ENCODE data around the gene VPS72. TPM values are rescaled to one million over a fixed set of nuclear protein-coding genes. Genes with fewer than 3 reads are reported as not detected.
A peak's percentile ranks its signal among the peaks of the same experiment; 100 is the strongest.
"Not testable (repeated sequence)": the region's sequence is repeated elsewhere in the genome, so short reads cannot be mapped to it uniquely, and the experiment has no call there.

VPS72 gene
- total RNA-seq, 6 donors from 2014 or later = 19.0 to 54.3 (median 25.5) TPM

DNA sequence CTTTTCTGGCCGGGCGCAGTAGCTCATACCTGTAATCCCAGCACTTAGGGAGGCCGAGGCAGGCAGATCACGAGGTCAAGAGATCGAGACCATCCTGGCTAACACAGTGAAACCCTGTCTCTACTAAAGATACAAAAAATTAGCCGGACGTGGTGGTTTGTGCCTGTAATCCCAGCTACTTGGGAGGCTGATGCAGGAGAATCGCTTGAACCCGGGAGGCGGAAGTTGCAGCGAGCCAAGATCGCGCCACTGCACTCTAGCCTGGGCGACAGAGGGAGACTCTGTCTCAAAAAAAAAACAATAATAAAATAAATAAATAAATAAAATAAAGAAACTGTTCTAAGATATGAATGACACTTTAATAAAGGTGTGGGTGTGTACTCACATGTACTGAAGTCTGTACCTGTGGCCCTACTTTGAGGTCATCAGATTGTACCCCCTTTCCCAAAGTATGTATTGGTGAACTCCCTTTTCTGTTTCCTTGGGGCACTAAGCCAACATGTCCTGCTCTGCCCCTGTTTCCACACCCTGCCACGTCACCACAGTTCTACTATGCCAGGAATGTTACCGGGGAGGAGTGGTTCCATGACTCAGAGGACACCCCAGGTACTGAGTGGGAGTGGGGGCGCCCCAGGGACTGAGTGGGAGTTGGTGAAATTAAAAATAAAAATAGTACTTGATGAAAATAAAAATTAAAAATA, 5.0 kb upstream of the VPS72 start:
- ATAC-seq (ENCODE audit: low FRiP score in 2 of 2) (peak; percentile 46 to 65), DNase-seq (peak in 1 of 2 donors; percentile 85)
- TF ChIP-seq POLR2AphosphoS5 (IDR thresholded peaks at IDR 0.05) (peak; percentile 61 to 72), EP300 (IDR thresholded peaks at IDR 0.05) (peak in 2 of 4 donors; percentile 42 to 83)
- H3K27me3 ChIP-seq, H3K9me3 ChIP-seq, H3K36me3 ChIP-seq: not testable (repeated sequence)
- Histone ChIP-seq H3K27ac (peak overlapping the region; percentile 69 to 77 (median 76)), H3K4me1 (peaks cover 12 to 37% (median 23%) of the 10 kb centered on the region in 4 donors), H3K4me3 (peak overlapping the region in 2 of 4 donors; percentile 14 to 25)
- 71 to 72% methylated on average over 17 of the region's 17 CpGs for WGBS, 2 donors

DNA sequence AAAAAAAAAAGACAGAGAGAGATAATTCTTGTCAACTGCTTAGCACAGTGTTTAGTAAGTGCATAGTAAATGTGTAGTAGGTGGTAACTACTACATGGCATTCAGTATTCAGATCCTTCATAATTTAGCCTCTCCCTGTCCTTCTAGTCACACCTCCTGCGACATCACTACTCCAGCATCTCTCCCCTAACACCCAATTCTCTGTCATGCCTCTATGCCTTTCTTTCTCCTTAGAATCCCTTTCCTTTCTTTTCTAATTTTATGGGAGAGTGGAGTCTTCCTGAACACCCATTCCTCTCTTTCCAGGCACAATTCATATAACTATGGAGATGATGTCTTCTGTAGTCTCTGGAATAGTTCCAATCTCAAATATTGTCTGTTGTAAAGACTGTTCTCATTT, 3.9 kb upstream of the VPS72 start:
- DNase-seq = no peak
- peaks cover 12 to 35% (median 20%) of the 10 kb centered on the region in 4 donors for H3K4me1 ChIP-seq
- ATAC-seq (ENCODE audit: low FRiP score in 2 of 2) = no peak
- H3K9me3 ChIP-seq = no peaks in the 10 kb centered on the region
- H3K27me3 ChIP-seq = no peaks in the 10 kb centered on the region
- H3K36me3 ChIP-seq = no peaks in the 10 kb centered on the region
- H3K4me3 ChIP-seq = no peak overlapping the region
- H3K27ac ChIP-seq = peak overlapping the region in 1 of 4 donors; percentile 77
- no peak for TF ChIP-seq EP300 (IDR thresholded peaks at IDR 0.05)
- TF ChIP-seq POLR2AphosphoS5 (IDR thresholded peaks at IDR 0.05) = no peak
- TF ChIP-seq, protein P1, sequence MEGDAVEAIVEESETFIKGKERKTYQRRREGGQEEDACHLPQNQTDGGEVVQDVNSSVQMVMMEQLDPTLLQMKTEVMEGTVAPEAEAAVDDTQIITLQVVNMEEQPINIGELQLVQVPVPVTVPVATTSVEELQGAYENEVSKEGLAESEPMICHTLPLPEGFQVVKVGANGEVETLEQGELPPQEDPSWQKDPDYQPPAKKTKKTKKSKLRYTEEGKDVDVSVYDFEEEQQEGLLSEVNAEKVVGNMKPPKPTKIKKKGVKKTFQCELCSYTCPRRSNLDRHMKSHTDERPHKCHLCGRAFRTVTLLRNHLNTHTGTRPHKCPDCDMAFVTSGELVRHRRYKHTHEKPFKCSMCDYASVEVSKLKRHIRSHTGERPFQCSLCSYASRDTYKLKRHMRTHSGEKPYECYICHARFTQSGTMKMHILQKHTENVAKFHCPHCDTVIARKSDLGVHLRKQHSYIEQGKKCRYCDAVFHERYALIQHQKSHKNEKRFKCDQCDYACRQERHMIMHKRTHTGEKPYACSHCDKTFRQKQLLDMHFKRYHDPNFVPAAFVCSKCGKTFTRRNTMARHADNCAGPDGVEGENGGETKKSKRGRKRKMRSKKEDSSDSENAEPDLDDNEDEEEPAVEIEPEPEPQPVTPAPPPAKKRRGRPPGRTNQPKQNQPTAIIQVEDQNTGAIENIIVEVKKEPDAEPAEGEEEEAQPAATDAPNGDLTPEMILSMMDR (IDR thresholded peaks at IDR 0.05) = no peak
- no peak for TF ChIP-seq POLR2A (IDR thresholded peaks at IDR 0.05)
- WGBS, 2 donors = 77 to 95% methylated on average over 1 of the region's 1 CpG

GRCh38 chr1:151193304-151193703, 3.3 kb upstream of the VPS72 start:
- Histone ChIP-seq H3K4me3 (no peak overlapping the region), H3K27me3 (no peaks in the 10 kb centered on the region), H3K4me1 (peaks cover 18 to 40% (median 26%) of the 10 kb centered on the region in 4 donors), H3K36me3 (no peaks in the 10 kb centered on the region), H3K27ac (no peak overlapping the region), H3K9me3 (no peaks in the 10 kb centered on the region)
- no peak for TF ChIP-seq POLR2A (IDR thresholded peaks at IDR 0.05)
- no peak for TF ChIP-seq POLR2AphosphoS5 (IDR thresholded peaks at IDR 0.05)
- TF ChIP-seq EP300 (IDR thresholded peaks at IDR 0.05) = no peak
- TF ChIP-seq, protein P1 (IDR thresholded peaks at IDR 0.05) = no peak
- ATAC-seq (ENCODE audit: low FRiP score in 2 of 2) (no peak), DNase-seq (no peak)
- 64 to 79% methylated on average over 6 of the region's 6 CpGs for WGBS, 2 donors

GRCh38 chr1:151192047-151192446, 2.0 kb upstream of the VPS72 start:
- no peak for ATAC-seq (ENCODE audit: low FRiP score in 2 of 2)
- Histone ChIP-seq H3K9me3 (no peaks in the 10 kb centered on the region), H3K27ac (no peak overlapping the region), H3K36me3 (no peaks in the 10 kb centered on the region), H3K4me1 (peaks cover 13 to 40% (median 24%) of the 10 kb centered on the region in 4 donors), H3K4me3 (no peak overlapping the region), H3K27me3 (no peaks in the 10 kb centered on the region)
- no peak for TF ChIP-seq POLR2AphosphoS5 (IDR thresholded peaks at IDR 0.05)
- TF ChIP-seq POLR2A (IDR thresholded peaks at IDR 0.05) = no peak
- TF ChIP-seq EP300 (IDR thresholded peaks at IDR 0.05) = no peak
- TF ChIP-seq, protein P1 (IDR thresholded peaks at IDR 0.05) = no peak
- WGBS, 2 donors = 74 to 78% methylated on average over 7 of the region's 7 CpGs
- DNase-seq = no peak

- 64 to 70% methylated on average over 8 of the region's 8 CpGs for WGBS, 2 donors
- not testable (repeated sequence) for DNase-seq; H3K9me3 ChIP-seq; ATAC-seq (ENCODE audit: low FRiP score in 2 of 2); H3K27me3 ChIP-seq
- H3K4me3 ChIP-seq = peak overlapping the region in 3 of 4 donors; percentile 75 to 88 (median 87)
- H3K36me3 ChIP-seq = peaks cover 20 to 23% (median 21%) of the 10 kb centered on the region in 4 donors
- H3K4me1 ChIP-seq = peaks cover 12 to 26% (median 16%) of the 10 kb centered on the region in 4 donors
- peak overlapping the region in 1 of 4 donors; percentile 91 for H3K27ac ChIP-seq
Measured at GRCh38 chr1:151188667-151189066, 1.3 kb downstream of the VPS72 start.

DNA sequence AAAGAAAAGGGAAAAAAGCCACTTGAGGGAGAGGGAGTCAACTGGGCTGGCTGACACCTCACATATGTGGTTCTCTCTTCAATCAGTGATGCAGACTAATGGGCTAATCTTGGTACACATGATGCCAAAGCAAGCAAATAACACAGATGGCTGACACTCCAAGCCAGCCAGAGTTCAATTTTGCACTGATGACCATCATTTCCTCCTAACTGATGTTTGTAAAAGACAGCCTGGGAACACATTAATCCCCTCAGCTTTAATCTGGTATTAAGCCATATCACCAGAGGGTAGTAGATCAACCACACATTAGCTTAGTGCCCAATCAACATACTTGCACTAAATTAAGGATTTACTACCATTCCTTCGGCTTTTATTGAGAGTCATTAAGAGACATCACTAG, 2.8 kb downstream of the VPS72 start:
- Histone ChIP-seq H3K9me3 (no peaks in the 10 kb centered on the region), H3K4me3 (no peak overlapping the region), H3K27ac (no peak overlapping the region), H3K4me1 (peaks cover 12 to 26% (median 16%) of the 10 kb centered on the region in 4 donors), H3K27me3 (no peaks in the 10 kb centered on the region), H3K36me3 (peaks cover 23 to 38% (median 35%) of the 10 kb centered on the region in 4 donors)
- WGBS, 2 donors = 94% methylated on average over 1 of the region's 1 CpG
- TF ChIP-seq EP300 (IDR thresholded peaks at IDR 0.05) = no peak
- no peak for TF ChIP-seq POLR2AphosphoS5 (IDR thresholded peaks at IDR 0.05)
- TF ChIP-seq, protein P1 (IDR thresholded peaks at IDR 0.05) = no peak
- no peak for TF ChIP-seq POLR2A (IDR thresholded peaks at IDR 0.05)
- DNase-seq = no peak
- no peak for ATAC-seq (ENCODE audit: low FRiP score in 2 of 2)

All from upper lobe of left lung (tissue), 6 donors.